PC-9 (cell line): ENCODE results near the gene LENG9. TPM values are rescaled to one million over a fixed set of nuclear protein-coding genes. Genes with fewer than 3 reads are reported as not detected.
"Not testable (repeated sequence)": the region's sequence is repeated elsewhere in the genome, so short reads cannot be mapped to it uniquely, and the experiment has no call there.

ENCODE experiments used
- Bru-seq: library from RNA; stranded (reverse); fragments of 400-500 nt; gene quantifications from one replicate; lab custom pipeline; 2021; lab: Mats Ljungman, UMichigan
- BruChase-seq, 2 experiments: library from RNA; stranded (reverse); fragments of 400-500 nt; gene quantifications; one replicate each; lab custom pipeline; 2021; lab: Mats Ljungman, UMichigan
- BruUV-seq: library from RNA; stranded (reverse); fragments of 400-500 nt; replicated peaks from 2 replicates; lab custom pipeline; 2021; lab: Mats Ljungman, UMichigan
- CTCF ChIA-PET: fragments of 300-600 bp; sonication (Branson Sonifier 250); formaldehyde crosslinking; loops from one replicate; lab custom pipeline; 2022; ENCODE audit warnings: antibody characterized with exemption; lab: Charles Lee
- POLR2A ChIA-PET: fragments of 300-600 bp; sonication (Branson Sonifier 250); formaldehyde crosslinking; loops from one replicate; lab custom pipeline; 2022; ENCODE audit warnings: antibody characterized with exemption; ENCODE audit not compliant: unreplicated experiment; lab: Charles Lee
- DNase-seq, 2 experiments: peaks; one replicate each; pipeline versions ENCODE4 v3.0.0 to v3.0.0-alpha.2; 2015 to 2022; ENCODE audit warnings: mixed read lengths in 1 of 2
- H2AFZ ChIP-seq: fragments of 200-600 bp; sonication (generic); 2 replicates; pipeline ENCODE4 v1.8.1; 2017; ENCODE audit warnings: antibody characterized with exemption
- H3F3A ChIP-seq: fragments of 200-600 bp; sonication (generic); 2 replicates; pipeline ENCODE4 v1.8.1; 2017; ENCODE audit warnings: antibody characterized with exemption, mild to moderate bottlenecking, low read depth; ENCODE audit not compliant: insufficient read depth
- H3K27ac ChIP-seq: fragments of 200-600 bp; sonication (generic); 2 replicates; pipeline ENCODE4 v1.6.1; 2016; ENCODE audit warnings: mixed run types
- H3K27me3 ChIP-seq: fragments of 200-600 bp; sonication (generic); 2 replicates; pipeline ENCODE4 v1.6.1; 2016; ENCODE audit warnings: low read depth, mixed run types; ENCODE audit not compliant: insufficient read depth
- H3K36me3 ChIP-seq: fragments of 200-600 bp; sonication (generic); 2 replicates; pipeline ENCODE4 v1.6.1; 2016; ENCODE audit warnings: low read depth, mixed run types
- H3K4me1 ChIP-seq: fragments of 200-600 bp; sonication (generic); replicated peaks from 2 replicates; pipeline ENCODE4 v1.6.1; 2016; ENCODE audit warnings: mixed run types; ENCODE audit not compliant: insufficient read depth
- H3K4me2 ChIP-seq: fragments of 200-600 bp; sonication (generic); 2 replicates; pipeline ENCODE4 v1.6.1; 2017; ENCODE audit warnings: mixed run types
- H3K4me3 ChIP-seq: fragments of 200-600 bp; sonication (generic); 2 replicates; pipeline ENCODE4 v1.6.1; 2016; ENCODE audit warnings: mixed run types
- H3K79me2 ChIP-seq: fragments of 200-600 bp; sonication (generic); 2 replicates; pipeline ENCODE4 v1.6.1; 2017; ENCODE audit warnings: low read depth, mixed run types
- H3K9me2 ChIP-seq: fragments of 200-600 bp; sonication (generic); 2 replicates; pipeline ENCODE4 v1.8.1; 2017; ENCODE audit warnings: mild to moderate bottlenecking; ENCODE audit not compliant: insufficient read depth
- H3K9me3 ChIP-seq: fragments of 200-600 bp; sonication (generic); 2 replicates; pipeline ENCODE4 v1.8.1; 2016; ENCODE audit warnings: low read depth; ENCODE audit not compliant: insufficient read depth
- H4K20me1 ChIP-seq: fragments of 200-600 bp; sonication (generic); 2 replicates; pipeline ENCODE4 v1.8.1; 2017; ENCODE audit not compliant: insufficient read depth
- CTCF ChIP-seq: fragments of 200-600 bp; sonication (generic); conservative IDR thresholded peaks from 2 replicates; pipeline ENCODE4 v1.6.1; 2017; ENCODE audit warnings: mixed run types, antibody characterized with exemption, mild to moderate bottlenecking, moderate library complexity
- EZH2 ChIP-seq: fragments of 200-600 bp; sonication (generic); IDR thresholded peaks from 2 replicates; pipeline ENCODE4 v1.8.0; 2017; ENCODE audit warnings: antibody characterized with exemption, low read depth
- intact Hi-C: fragments of 100-400 bp; cut with micrococcal nuclease; formaldehyde crosslinking; loops from one replicate; pipeline ENCODE4 v1.10.0; 2022; ENCODE audit not compliant: unreplicated experiment
- long read RNA-seq: library from polyadenylated mRNA; stranded (forward); transcript quantifications from one replicate; pipeline ENCODE4 v2.0.0, GENCODE V29; 2022
- total RNA-seq: library from RNA; stranded (reverse); gene quantifications from 2 replicates; pipeline ENCODE4 v1.2.3, GENCODE V29; 2021

LENG9 gene
- total RNA-seq (7.0 and 8.9 TPM in 2 replicates), Bru-seq, nascent RNA (percentile 46 among the genes with signal in this experiment), BruChase-seq, experiment 1, labeled RNA remaining after a 2-hour chase (percentile 52 among the genes with signal in this experiment), BruChase-seq, experiment 2, labeled RNA remaining after a 6-hour chase (percentile 31 among the genes with signal in this experiment)
- long read RNA-seq: 0 reads

- peak within 1 kb of the TSS; percentile 86 for H3K4me2 ChIP-seq
- H2AFZ ChIP-seq: peak within 1 kb of the TSS; percentile 77
- peaks cover 18% of the 10 kb centered on the region for H3K4me1 ChIP-seq
- intact Hi-C loops: loop anchor here (1.0 to 10.0 kb wide), 7 partner anchors 14 to 1011 kb away; partner anchors contain the start of genes KMT5C, LENG8, MYADM and RDH13
- ChIA-PET CTCF (interaction anchor here (0.7 to 1.0 kb wide), 2 partner anchors 9 to 1084 kb away, joined by 4 to 5 read pairs; partner anchors contain the start of gene CDC42EP5), POLR2A (interaction anchor here (0.5 to 1.5 kb wide), 10 partner anchors 15 to 1191 kb away, joined by 3 to 35 read pairs (median 4); partner anchors contain the start of genes LENG8 and MBOAT7)
- peaks cover 40% of the 10 kb centered on the region for H3F3A ChIP-seq
- peak; percentile 97 to 99 for DNase-seq
- H3K27ac ChIP-seq: peak within 1 kb of the TSS; percentile 89
- no TSS peak for BruUV-seq
- H4K20me1 ChIP-seq: peaks cover 31% of the 10 kb centered on the region
- H3K4me3 ChIP-seq: peak within 1 kb of the TSS; percentile 77
- H3K9me3 ChIP-seq: no peaks in the 10 kb centered on the region
- H3K9me2 ChIP-seq: no peaks in the 10 kb centered on the region
- 0 out of 2 replicates have a peak, but pooled peaks cover 4% of the 10 kb centered on the region for H3K36me3 ChIP-seq
- H3K27me3 ChIP-seq: no peaks in the 10 kb centered on the region
- H3K79me2 ChIP-seq: peaks cover 35% of the 10 kb centered on the region
- TF ChIP-seq EZH2 (no peak), CTCF (no peak)
Measured at GRCh38 chr19:54463531-54464043, at the start of gene LENG9. Gene LENG9, minus strand, starts transcription at chr19:54463778. Its CDS starts 252 bp downstream, at chr19:54463526.

DNA sequence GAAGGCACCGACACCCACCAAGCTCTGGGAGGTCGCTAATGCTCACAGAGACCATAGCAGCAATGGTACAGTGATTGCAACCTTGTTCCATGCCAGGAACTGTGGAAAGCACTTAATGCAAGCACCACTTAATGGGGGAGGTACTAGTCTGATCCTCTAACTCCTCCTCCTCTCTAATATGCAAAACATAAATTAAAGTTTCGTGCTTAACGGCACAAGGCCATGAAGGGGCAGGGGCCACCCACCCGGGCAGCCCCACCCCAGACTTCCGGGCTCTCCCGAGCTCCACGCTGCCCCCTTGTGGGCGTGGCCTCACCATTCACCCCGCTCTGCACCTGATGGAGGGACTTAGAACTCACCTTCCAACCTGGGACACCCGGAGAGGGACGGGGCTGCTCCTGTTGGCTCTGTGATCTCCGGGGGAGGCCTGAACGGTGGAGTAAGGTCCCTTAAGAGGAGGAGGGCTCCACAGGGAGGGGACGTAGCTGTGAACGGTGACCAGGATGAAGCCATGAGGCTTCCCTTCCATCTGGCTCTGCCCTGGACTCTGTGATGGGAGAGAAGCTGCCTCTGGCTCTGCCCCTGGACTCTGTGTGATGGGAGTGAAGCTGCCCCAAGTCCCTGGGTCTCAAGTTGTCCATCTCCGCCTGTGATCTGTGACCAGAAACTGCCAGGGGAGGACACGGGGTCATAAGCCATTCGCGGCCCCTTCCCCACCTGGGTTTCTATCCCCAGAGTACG is 45.8 kb upstream of the LENG9 start:
- H2AFZ ChIP-seq, H3K4me2 ChIP-seq, CTCF ChIA-PET, H3K36me3 ChIP-seq, H3K27ac ChIP-seq, H3F3A ChIP-seq, BruUV-seq, H3K4me1 ChIP-seq, H3K9me3 ChIP-seq, intact Hi-C loops, H3K9me2 ChIP-seq, H3K79me2 ChIP-seq, POLR2A ChIA-PET, H3K4me3 ChIP-seq, H4K20me1 ChIP-seq: not testable (repeated sequence)
- DNase-seq: peak in 1 of 2 experiments; percentile 9
- peaks cover 69% of the 10 kb centered on the region for H3K27me3 ChIP-seq

GRCh38 chr19:54508487-54508886 is 44.9 kb upstream of the LENG9 start:
- peaks cover 69% of the 10 kb centered on the region for H3K27me3 ChIP-seq
- H3K4me2 ChIP-seq, H2AFZ ChIP-seq, H3K4me1 ChIP-seq, H3K9me3 ChIP-seq, H3K27ac ChIP-seq, CTCF ChIA-PET, H3K36me3 ChIP-seq, H3K4me3 ChIP-seq, intact Hi-C loops, BruUV-seq, H3K79me2 ChIP-seq, H3F3A ChIP-seq, POLR2A ChIA-PET, H4K20me1 ChIP-seq, H3K9me2 ChIP-seq: not testable (repeated sequence)
- peak in 1 of 2 experiments; percentile 18 for DNase-seq

DNA sequence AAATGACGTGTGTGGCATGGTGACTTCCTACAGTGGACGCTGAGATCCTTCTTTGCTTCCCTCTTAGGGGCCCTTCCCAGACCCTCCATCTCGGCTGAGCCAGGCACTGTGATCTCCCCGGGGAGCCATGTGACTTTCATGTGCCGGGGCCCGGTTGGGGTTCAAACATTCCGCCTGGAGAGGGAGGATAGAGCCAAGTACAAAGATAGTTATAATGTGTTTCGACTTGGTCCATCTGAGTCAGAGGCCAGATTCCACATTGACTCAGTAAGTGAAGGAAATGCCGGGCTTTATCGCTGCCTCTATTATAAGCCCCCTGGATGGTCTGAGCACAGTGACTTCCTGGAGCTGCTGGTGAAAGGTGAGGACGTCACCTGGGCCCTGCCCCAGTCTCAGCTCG is 44.2 kb upstream of the LENG9 start:
- no TSS peak for BruUV-seq

More for the DNA sequence above, 44.2 kb upstream of the LENG9 start:
- Histone ChIP-seq H4K20me1 (no peaks in the 10 kb centered on the region), H3F3A (no peaks in the 10 kb centered on the region), H3K4me1 (no peaks in the 10 kb centered on the region), H3K9me2 (no peaks in the 10 kb centered on the region), H3K9me3 (no peaks in the 10 kb centered on the region), H3K4me2 (no peak overlapping the region), H2AFZ (no peak overlapping the region), H3K4me3 (no peak overlapping the region), H3K36me3 (no peaks in the 10 kb centered on the region), H3K27me3 (peaks cover 69% of the 10 kb centered on the region), H3K27ac (no peak overlapping the region), H3K79me2 (no peaks in the 10 kb centered on the region)
- ChIA-PET POLR2A (no interaction called here), CTCF (no interaction called here)
- peak in 1 of 2 experiments; percentile 30 for DNase-seq
- intact Hi-C loops: no loop called here
- TF ChIP-seq CTCF (no peak), EZH2 (no peak)
